Neuronal stem cell (in vitro differentiated cells): ENCODE results near the gene SHC2.

Experiments
- DNase-seq: peaks from one replicate; pipeline ENCODE4 v3.0.0-alpha.2; 2013; ENCODE audit warnings: low spot score
- H2AFZ ChIP-seq: one replicate; pipeline ENCODE4 v1.6.1; 2013; ENCODE audit warnings: mild to moderate bottlenecking, low read length, inconsistent platforms
- H2AK5ac ChIP-seq: 2 replicates; pipeline ENCODE4 v1.6.1; 2013; ENCODE audit warnings: low read depth, mild to moderate bottlenecking, inconsistent platforms, low read length, moderate library complexity, mixed read lengths
- H2BK120ac ChIP-seq: 2 replicates; pipeline ENCODE4 v1.6.1; 2013; ENCODE audit warnings: low read depth, mild to moderate bottlenecking, inconsistent platforms, low read length, moderate library complexity, mixed read lengths
- H2BK12ac ChIP-seq: one replicate; pipeline ENCODE4 v1.6.1; 2013; ENCODE audit warnings: low read length, inconsistent platforms
- H2BK15ac ChIP-seq: 2 replicates; pipeline ENCODE4 v1.6.1; 2013; ENCODE audit warnings: mild to moderate bottlenecking, low read length, inconsistent platforms, mixed read lengths
- H2BK5ac ChIP-seq: one replicate; pipeline ENCODE4 v1.6.1; 2013; ENCODE audit warnings: inconsistent platforms, mild to moderate bottlenecking, low read length, moderate library complexity
- H3K14ac ChIP-seq: one replicate; pipeline ENCODE4 v1.6.1; 2013; ENCODE audit warnings: low read length, inconsistent platforms
- H3K18ac ChIP-seq: 2 replicates; pipeline ENCODE4 v1.6.1; 2013; ENCODE audit warnings: low read length, inconsistent platforms
- H3K23ac ChIP-seq: 2 replicates; pipeline ENCODE4 v1.6.1; 2013; ENCODE audit warnings: low read depth, mild to moderate bottlenecking, mixed read lengths, low read length, inconsistent platforms; ENCODE audit not compliant: poor library complexity
- H3K27ac ChIP-seq: replicated peaks from 3 replicates; pipeline ENCODE4 v1.5.1; 2013; ENCODE audit warnings: low read length, inconsistent platforms
- H3K27me3 ChIP-seq, 3 experiments: 2 replicates each; pipeline ENCODE4 v1.6.1; 2013; ENCODE audit warnings: low read length in 3 of 3, mild to moderate bottlenecking in 2 of 3, inconsistent platforms in 1 of 3, low read depth in 1 of 3, mixed read lengths in 1 of 3, moderate library complexity in 1 of 3; ENCODE audit not compliant: control insufficient read depth in 3 of 3, insufficient read depth in 3 of 3
- H3K36me3 ChIP-seq, 2 donors: replicated peaks in 1 of 2; 2 replicates each; pipeline ENCODE4 v1.6.1; 2013; ENCODE audit warnings: low read length in 2 of 2; ENCODE audit not compliant: control insufficient read depth in 2 of 2, insufficient read depth in 2 of 2
- H3K4ac ChIP-seq: 2 replicates; pipeline ENCODE4 v1.6.1; 2013; ENCODE audit warnings: inconsistent platforms, mild to moderate bottlenecking, low read length, moderate library complexity
- H3K4me1 ChIP-seq, 2 donors: 1 replicate in 1 of 2; 2 replicates in 1 of 2; pipeline ENCODE4 v1.6.1; 2013; ENCODE audit warnings: low read length in 2 of 2, low read depth in 1 of 2; ENCODE audit not compliant: control insufficient read depth in 2 of 2, insufficient read depth in 1 of 2
- H3K4me2 ChIP-seq: one replicate; pipeline ENCODE4 v1.6.1; 2013; ENCODE audit warnings: mild to moderate bottlenecking, low read length, inconsistent platforms; ENCODE audit not compliant: insufficient read depth, poor library complexity, severe bottlenecking
- H3K4me3 ChIP-seq, 2 donors: 2 replicates each; pipeline ENCODE4 v1.5.1; 2013; ENCODE audit warnings: low read length in 2 of 2, mild to moderate bottlenecking in 2 of 2, inconsistent platforms in 1 of 2, moderate library complexity in 1 of 2
- H3K79me1 ChIP-seq: one replicate; pipeline ENCODE4 v1.6.1; 2013; ENCODE audit warnings: low read depth, mild to moderate bottlenecking, inconsistent platforms, low read length, moderate library complexity
- H3K9ac ChIP-seq: one replicate; pipeline ENCODE4 v1.6.1; 2013; ENCODE audit warnings: mild to moderate bottlenecking, low read depth, low read length, inconsistent platforms; ENCODE audit not compliant: poor library complexity
- H3K9me3 ChIP-seq, 2 donors: replicated peaks in 1 of 2; 2 replicates each; pipeline versions ENCODE3 to v1.6.1; 2013; ENCODE audit warnings: low read length in 2 of 2, mild to moderate bottlenecking in 2 of 2, inconsistent platforms in 1 of 2, low read depth in 1 of 2, mixed read lengths in 1 of 2, moderate library complexity in 1 of 2; ENCODE audit not compliant: control insufficient read depth in 2 of 2, insufficient read depth in 1 of 2
- H4K8ac ChIP-seq: one replicate; pipeline ENCODE4 v1.6.1; 2013; ENCODE audit warnings: low read depth, mild to moderate bottlenecking, inconsistent platforms, low read length, moderate library complexity
- H4K91ac ChIP-seq: one replicate; pipeline ENCODE4 v1.6.1; 2013; ENCODE audit warnings: low read length, low read depth, mild to moderate bottlenecking, inconsistent platforms; ENCODE audit not compliant: poor library complexity
- WGBS, 2 donors: extraction: QIAGEN DNeasy Blood & Tissue Kit; methylation state at CpG; one replicate each; pipeline ENCODE4 v1.1.7; 2013; ENCODE audit warnings: missing lambda C conversion rate in 2 of 2, mixed read lengths in 1 of 2; ENCODE audit not compliant: insufficient read length in 2 of 2, insufficient replicate concordance in 1 of 2; ENCODE audit errors: extremely low coverage in 2 of 2; 5-methylcytosine and 5-hydroxymethylcytosine counted together

Gene SHC2

GRCh38 chr19:447816-448560 is 12.8 kb downstream of the SHC2 start:
- WGBS, 2 donors, result no CpG with 5 or more reads among the region's 31 CpGs
- no peak overlapping the region for H3K4me3 ChIP-seq
- H2AFZ ChIP-seq, result no peak overlapping the region
- H3K79me1 ChIP-seq, result peaks cover 5% of the 10 kb centered on the region
- peaks cover 0 to 4% of the 10 kb centered on the region in 2 donors for H3K36me3 ChIP-seq
- peaks cover 7 to 8% of the 10 kb centered on the region in 2 donors for H3K9me3 ChIP-seq
- H3K4me2 ChIP-seq, result no peak overlapping the region
- H3K14ac ChIP-seq, result no peak overlapping the region
- DNase-seq, result no peak
- no peak overlapping the region for H4K8ac ChIP-seq
- no peak overlapping the region for H3K9ac ChIP-seq
- no peak overlapping the region for H2BK15ac ChIP-seq
- no peaks in the 10 kb centered on the region for H3K27me3 ChIP-seq
- H2BK5ac ChIP-seq, result no peak overlapping the region
- H2AK5ac ChIP-seq, result no peak overlapping the region
- H4K91ac ChIP-seq, result no peak overlapping the region
- H2BK12ac ChIP-seq, result no peak overlapping the region
- H3K27ac ChIP-seq, result no peak overlapping the region
- peak overlapping the region; percentile 83 for H3K18ac ChIP-seq
- no peak overlapping the region for H3K4ac ChIP-seq
- no peaks in the 10 kb centered on the region for H3K4me1 ChIP-seq
- no peak overlapping the region for H2BK120ac ChIP-seq
- H3K23ac ChIP-seq, result no peak overlapping the region

GRCh38 chr19:447064-447426 is 13.8 kb downstream of the SHC2 start:
- no peak overlapping the region for H4K8ac ChIP-seq
- H3K23ac ChIP-seq, result no peak overlapping the region
- H3K14ac ChIP-seq, result no peak overlapping the region
- WGBS, 2 donors, result no CpG with 5 or more reads among the region's 24 CpGs
- H3K27ac ChIP-seq, result no peak overlapping the region
- no peak overlapping the region for H2BK12ac ChIP-seq
- H2AFZ ChIP-seq, result no peak overlapping the region
- H2BK120ac ChIP-seq, result no peak overlapping the region
- no peak overlapping the region for H2AK5ac ChIP-seq
- peaks cover 0 to 2% of the 10 kb centered on the region in 2 donors for H3K36me3 ChIP-seq
- peaks cover 5 to 7% of the 10 kb centered on the region in 2 donors for H3K9me3 ChIP-seq
- no peak overlapping the region for H2BK5ac ChIP-seq
- H2BK15ac ChIP-seq, result no peak overlapping the region
- no peak overlapping the region for H3K4me2 ChIP-seq
- no peaks in the 10 kb centered on the region for H3K27me3 ChIP-seq
- H3K4me3 ChIP-seq, result no peak overlapping the region
- peaks cover 5% of the 10 kb centered on the region for H3K79me1 ChIP-seq
- no peak overlapping the region for H3K4ac ChIP-seq
- no peak for DNase-seq
- no peak overlapping the region for H3K9ac ChIP-seq
- H3K4me1 ChIP-seq, result no peaks in the 10 kb centered on the region
- no peak overlapping the region for H3K18ac ChIP-seq
- H4K91ac ChIP-seq, result no peak overlapping the region

- H3K23ac ChIP-seq, result peak overlapping the region; percentile 3
- no peak for DNase-seq
- no peak overlapping the region for H3K4me3 ChIP-seq
- H2AK5ac ChIP-seq, result no peak overlapping the region
- H4K8ac ChIP-seq, result no peak overlapping the region
- no peak overlapping the region for H2BK15ac ChIP-seq
- H3K14ac ChIP-seq, result no peak overlapping the region
- no peak overlapping the region for H3K18ac ChIP-seq
- no peak overlapping the region for H2BK5ac ChIP-seq
- H3K9me3 ChIP-seq, result peaks cover 0 to 2% of the 10 kb centered on the region in 2 donors
- WGBS, 2 donors, result no CpG with 5 or more reads among the region's 26 CpGs
- no peak overlapping the region for H3K4ac ChIP-seq
- no peaks in the 10 kb centered on the region for H3K79me1 ChIP-seq
- H3K9ac ChIP-seq, result no peak overlapping the region
- no peak overlapping the region for H3K4me2 ChIP-seq
- no peaks in the 10 kb centered on the region for H3K36me3 ChIP-seq
- no peaks in the 10 kb centered on the region for H3K4me1 ChIP-seq
- no peak overlapping the region for H3K27ac ChIP-seq
- peaks cover 0 to 3% (median 0%) of the 10 kb centered on the region in 3 experiments for H3K27me3 ChIP-seq
- H4K91ac ChIP-seq, result no peak overlapping the region
- H2BK12ac ChIP-seq, result no peak overlapping the region
- H2AFZ ChIP-seq, result no peak overlapping the region
- no peak overlapping the region for H2BK120ac ChIP-seq
Observed at GRCh38 chr19:444677-445210, 16.1 kb downstream of the SHC2 start.

- H3K4me3 ChIP-seq, result no peak overlapping the region
- H2BK120ac ChIP-seq, result no peak overlapping the region
- peaks cover 0 to 2% of the 10 kb centered on the region in 2 donors for H3K9me3 ChIP-seq
- peaks cover 0 to 3% (median 0%) of the 10 kb centered on the region in 3 experiments for H3K27me3 ChIP-seq
- H4K91ac ChIP-seq, result no peak overlapping the region
- H3K18ac ChIP-seq, result no peak overlapping the region
- H3K27ac ChIP-seq, result no peak overlapping the region
- no CpG with 5 or more reads among the region's 2 CpGs for WGBS, 2 donors
- H2AFZ ChIP-seq, result no peak overlapping the region
- H2AK5ac ChIP-seq, result no peak overlapping the region
- no peak overlapping the region for H3K4ac ChIP-seq
- no peak overlapping the region for H3K23ac ChIP-seq
- H4K8ac ChIP-seq, result no peak overlapping the region
- H3K4me1 ChIP-seq, result peaks cover 0 to 3% of the 10 kb centered on the region in 2 donors
- H3K36me3 ChIP-seq, result no peaks in the 10 kb centered on the region
- no peak overlapping the region for H3K4me2 ChIP-seq
- H3K9ac ChIP-seq, result no peak overlapping the region
- no peak overlapping the region for H3K14ac ChIP-seq
- no peak overlapping the region for H2BK5ac ChIP-seq
- H2BK12ac ChIP-seq, result no peak overlapping the region
- peaks cover 2% of the 10 kb centered on the region for H3K79me1 ChIP-seq
- no peak overlapping the region for H2BK15ac ChIP-seq
- DNase-seq, result no peak
Observed at GRCh38 chr19:443005-443404, 17.8 kb downstream of the SHC2 start.
